H1 (cell line): ENCODE results near the gene PYY. TPM values are rescaled to one million over a fixed set of nuclear protein-coding genes. Genes with fewer than 3 reads are reported as not detected.

Source experiments
- CTCF ChIA-PET: fragments of 300-600 bp; sonication (Branson Sonifier 250); formaldehyde crosslinking; loops from one replicate; lab custom pipeline; 2021; ENCODE audit not compliant: partially characterized antibody; lab: Charles Lee
- POLR2A ChIA-PET: fragments of 300-600 bp; sonication (Branson Sonifier 250); formaldehyde crosslinking; loops from one replicate; lab custom pipeline; 2021; ENCODE audit warnings: inconsistent platforms; ENCODE audit not compliant: partially characterized antibody; lab: Charles Lee
- DNase-seq, 2 experiments: peaks; one replicate each; pipeline versions ENCODE4 v3.0.0 to v3.0.0-alpha.2; 2010 to 2022; ENCODE audit warnings: low spot score in 2 of 2, low read depth in 1 of 2, mixed read lengths in 1 of 2
- FAIRE-seq: peaks from 2 replicates; lab custom pipeline; 2011; peaks lifted over from hg19 to GRCh38; lab: Jason Lieb, UNC
- H2AFZ ChIP-seq: 2 replicates; pipeline ENCODE4 v1.8.1; 2012; ENCODE audit warnings: low read length, inconsistent platforms
- H2AK5ac ChIP-seq: 2 replicates; pipeline ENCODE4 v1.6.1; 2013; ENCODE audit warnings: low read depth, low read length
- H2BK120ac ChIP-seq: replicated peaks from 2 replicates; pipeline ENCODE3; 2013; ENCODE audit warnings: low read depth, low read length, inconsistent platforms
- H2BK12ac ChIP-seq: 2 replicates; pipeline ENCODE4 v1.6.1; 2013; ENCODE audit warnings: low read depth, low read length
- H2BK15ac ChIP-seq: 2 replicates; pipeline ENCODE4 v1.6.1; 2013; ENCODE audit warnings: low read length
- H2BK20ac ChIP-seq: 2 replicates; pipeline ENCODE4 v1.6.1; 2013; ENCODE audit warnings: low read length
- H2BK5ac ChIP-seq: 2 replicates; pipeline ENCODE4 v1.6.1; 2013; ENCODE audit warnings: low read depth, low read length
- H3K14ac ChIP-seq: 2 replicates; pipeline ENCODE4 v1.6.1; 2013; ENCODE audit warnings: inconsistent platforms; ENCODE audit not compliant: insufficient read length
- H3K18ac ChIP-seq: 2 replicates; pipeline ENCODE4 v1.6.1; 2013; ENCODE audit warnings: low read length; ENCODE audit errors: extremely low read depth
- H3K23ac ChIP-seq: 2 replicates; pipeline ENCODE4 v1.6.1; 2013; ENCODE audit warnings: inconsistent platforms; ENCODE audit not compliant: insufficient read length
- H3K23me2 ChIP-seq: 2 replicates; pipeline ENCODE4 v1.6.1; 2013; ENCODE audit warnings: low read depth, low read length
- H3K27ac ChIP-seq: 2 replicates; pipeline ENCODE4 v1.6.1; 2011; ENCODE audit warnings: low read depth, low read length, inconsistent platforms
- H3K27me3 ChIP-seq, 4 experiments: replicated peaks in 1 of 4; 1 replicate in 1 of 4; 2 replicates in 3 of 4; pipeline versions ENCODE4 v1.6.1 to v1.8.1; 2011 to 2013; ENCODE audit warnings: low read length in 3 of 4, mild to moderate bottlenecking in 3 of 4, inconsistent platforms in 2 of 4, mixed read lengths in 2 of 4, moderate library complexity in 1 of 4; ENCODE audit not compliant: control insufficient read depth in 3 of 4, insufficient read depth in 3 of 4; ENCODE audit errors: extremely low read depth in 1 of 4
- H3K36me3 ChIP-seq, 4 experiments: 2 replicates each; pipeline versions ENCODE4 v1.6.1 to v1.8.1; 2011 to 2013; ENCODE audit warnings: mild to moderate bottlenecking in 4 of 4, low read length in 3 of 4, moderate library complexity in 2 of 4, control low read depth in 1 of 4, inconsistent platforms in 1 of 4; ENCODE audit not compliant: insufficient read depth in 4 of 4, control insufficient read depth in 2 of 4
- H3K4ac ChIP-seq: replicated peaks from 2 replicates; pipeline ENCODE3; 2013; ENCODE audit warnings: low read length, low read depth, mixed read lengths, inconsistent platforms; ENCODE audit not compliant: insufficient read length
- H3K4me1 ChIP-seq, 4 experiments: replicated peaks in 1 of 4; 1 replicate in 1 of 4; 2 replicates in 3 of 4; pipeline versions ENCODE4 v1.6.1 to v1.8.1; 2011 to 2013; ENCODE audit warnings: low read length in 3 of 4, inconsistent platforms in 2 of 4, mixed read lengths in 1 of 4; ENCODE audit not compliant: insufficient read depth in 4 of 4, control insufficient read depth in 3 of 4
- H3K4me2 ChIP-seq, 2 experiments: 2 replicates each; pipeline versions ENCODE4 v1.6.1 to v1.8.1; 2011 to 2013; ENCODE audit warnings: low read depth in 2 of 2, low read length in 2 of 2, control low read depth in 1 of 2, inconsistent platforms in 1 of 2, mild to moderate bottlenecking in 1 of 2; ENCODE audit not compliant: insufficient read depth in 1 of 2
- H3K4me3 ChIP-seq, 4 experiments: fragments of 200-600, 300-600 bp in 1 of 4; sonication (generic), shearing (Covaris generic), sonication (Bioruptor Twin) in 1 of 4; 2 replicates each; pipeline versions ENCODE4 v1.5.1 to v1.8.1; 2011 to 2016; ENCODE audit warnings: low read length in 4 of 4, low read depth in 3 of 4, control low read depth in 2 of 4, inconsistent platforms in 2 of 4, mild to moderate bottlenecking in 2 of 4, mixed read lengths in 1 of 4, moderate library complexity in 1 of 4; ENCODE audit not compliant: insufficient read depth in 2 of 4; ENCODE audit errors: extremely low read depth in 1 of 4
- H3K56ac ChIP-seq: replicated peaks from 2 replicates; pipeline ENCODE3; 2013; ENCODE audit warnings: low read depth, mild to moderate bottlenecking, mixed read lengths, low read length, inconsistent platforms; ENCODE audit not compliant: insufficient read length
- H3K79me1 ChIP-seq: 2 replicates; pipeline ENCODE4 v1.6.1; 2013; ENCODE audit warnings: low read depth, low read length, control low read depth
- H3K79me2 ChIP-seq, 2 experiments: 2 replicates each; pipeline versions ENCODE4 v1.6.1 to v1.8.1; 2012 to 2013; ENCODE audit warnings: low read length in 2 of 2, mild to moderate bottlenecking in 2 of 2, inconsistent platforms in 1 of 2; ENCODE audit not compliant: insufficient read depth in 2 of 2, control insufficient read depth in 1 of 2
- H3K9ac ChIP-seq, 4 experiments: replicated peaks in 1 of 4; 1 replicate in 1 of 4; 2 replicates in 3 of 4; pipeline versions ENCODE4 v1.6.1 to v1.8.1; 2011 to 2013; ENCODE audit warnings: low read depth in 3 of 4, low read length in 3 of 4, control low read depth in 2 of 4, mild to moderate bottlenecking in 2 of 4, moderate library complexity in 2 of 4, inconsistent platforms in 1 of 4; ENCODE audit errors: extremely low read depth in 1 of 4
- H3K9me3 ChIP-seq, 2 experiments: 2 replicates each; pipeline versions ENCODE4 v1.6.1 to v1.8.1; 2012 to 2013; ENCODE audit warnings: mild to moderate bottlenecking in 2 of 2, moderate library complexity in 2 of 2, control low read depth in 1 of 2, inconsistent platforms in 1 of 2, low read depth in 1 of 2, low read length in 1 of 2, mixed read lengths in 1 of 2; ENCODE audit not compliant: insufficient read depth in 2 of 2
- H4K20me1 ChIP-seq, 2 experiments: replicated peaks in 1 of 2; 2 replicates each; pipeline versions ENCODE3 to v1.8.1; 2011 to 2013; ENCODE audit warnings: inconsistent platforms in 2 of 2, low read length in 2 of 2, mild to moderate bottlenecking in 1 of 2; ENCODE audit not compliant: insufficient read depth in 2 of 2, control insufficient read depth in 1 of 2
- H4K5ac ChIP-seq: 2 replicates; pipeline ENCODE4 v1.6.1; 2013; ENCODE audit warnings: low read length, low read depth, mixed read lengths, inconsistent platforms; ENCODE audit not compliant: insufficient read length
- H4K8ac ChIP-seq: 2 replicates; pipeline ENCODE4 v1.8.0; 2013; ENCODE audit warnings: mild to moderate bottlenecking, moderate library complexity, low read length, inconsistent platforms; ENCODE audit not compliant: insufficient read depth; ENCODE audit errors: extremely low read depth
- H4K91ac ChIP-seq: replicated peaks from 2 replicates; pipeline ENCODE3; 2013; ENCODE audit warnings: low read length, mixed read lengths, inconsistent platforms; ENCODE audit not compliant: insufficient read length
- BACH1 ChIP-seq: IDR thresholded peaks from 2 replicates; pipeline ENCODE4 v1.6.1; 2012; ENCODE audit warnings: low read length, improper control_type of control experiment
- EZH2 ChIP-seq: fragments of 200-600 bp; sonication (generic); IDR thresholded peaks from 2 replicates; pipeline ENCODE4 v1.7.1; 2012; ENCODE audit warnings: low read depth, mild to moderate bottlenecking, moderate library complexity, low read length, inconsistent platforms; ENCODE audit not compliant: severe bottlenecking
- GABPA ChIP-seq: IDR thresholded peaks from 2 replicates; pipeline ENCODE4 v1.6.1; 2011; ENCODE audit warnings: mild to moderate bottlenecking, low read length, moderate library complexity, borderline replicate concordance; ENCODE audit not compliant: insufficient read depth
- KDM4A ChIP-seq: IDR thresholded peaks from one replicate; pipeline ENCODE4 v1.7.1; 2012; ENCODE audit warnings: low read depth, mild to moderate bottlenecking, moderate library complexity, low read length, inconsistent platforms; ENCODE audit not compliant: severe bottlenecking
- POLR2A ChIP-seq, 2 experiments: IDR thresholded peaks; 1 replicate in 1 of 2; 2 replicates in 1 of 2; pipeline ENCODE4 v1.6.1; 2011; ENCODE audit warnings: low read depth in 2 of 2, low read length in 2 of 2, mild to moderate bottlenecking in 2 of 2; ENCODE audit errors: control extremely low read depth in 1 of 2
- POLR2AphosphoS5 ChIP-seq: IDR thresholded peaks from 2 replicates; pipeline ENCODE4 v1.6.1; 2011; ENCODE audit warnings: low read depth, low read length
- RFX5 ChIP-seq: IDR thresholded peaks from 2 replicates; pipeline ENCODE4 v1.6.1; 2011; ENCODE audit warnings: low read depth, low read length, improper control_type of control experiment, borderline replicate concordance
- SRF ChIP-seq: IDR thresholded peaks from 2 replicates; pipeline ENCODE4 v1.6.1; 2011; ENCODE audit warnings: mild to moderate bottlenecking, low read depth, low read length, moderate library complexity
- SUZ12 ChIP-seq: fragments of 200-600 bp; sonication (generic); IDR thresholded peaks from 2 replicates; pipeline ENCODE4 v1.6.1; 2012; ENCODE audit warnings: mild to moderate bottlenecking, inconsistent platforms, low read length, moderate library complexity, mixed read lengths
- TAF7 ChIP-seq: optimal IDR thresholded peaks from 2 replicates; pipeline ENCODE3; 2011; ENCODE audit warnings: low read depth, mild to moderate bottlenecking, inconsistent platforms, low read length, moderate library complexity, borderline replicate concordance
- WGBS, 2 experiments: shearing (Covaris generic) in 1 of 2; methylation state at CpG; one replicate each; pipeline versions ENCODE4 v1.1.6 to v1.1.7; 2013 to 2015; ENCODE audit warnings: low lambda C conversion rate in 2 of 2, mixed read lengths in 2 of 2, inconsistent platforms in 1 of 2, low coverage in 1 of 2, missing lambda C conversion rate in 1 of 2; ENCODE audit not compliant: insufficient replicate concordance in 2 of 2, insufficient coverage in 1 of 2, insufficient read length in 1 of 2; ENCODE audit errors: extremely low coverage in 1 of 2, missing lambda C conversion rate in 1 of 2; 5-methylcytosine and 5-hydroxymethylcytosine counted together
- polyA plus RNA-seq, 7 experiments: library from polyadenylated mRNA; depleted of rRNA in 3 of 7; stranded (reverse) in 5 of 7; unstranded in 2 of 7; fragments of >200 nt in 5 of 7; fragments of 200-250 nt in 2 of 7; gene quantifications; 1 replicate in 5 of 7; 2 replicates in 1 of 7; 4 replicates in 1 of 7; pipeline versions ENCODE4 v1.2.1 to v1.2.3, GENCODE V29; 2011 to 2013; ENCODE audit warnings: missing spikeins in 2 of 7, mixed read lengths in 2 of 7
- total RNA-seq: library from RNA; stranded (reverse); fragmentation: NEBNext Ultra II Directional; extraction: Animal tissue kit (Norgen Biotek cat#: 25700); gene quantifications from 2 replicates; pipeline ENCODE4 v1.2.1, GENCODE V29; 2021

The PYY gene
- total and polyA plus RNA-seq, 2 of the 8 experiments (the other 6 are each of a cell fraction or from before 2014, with no cell fraction given), result 0.93 to 3.4 TPM

DNA sequence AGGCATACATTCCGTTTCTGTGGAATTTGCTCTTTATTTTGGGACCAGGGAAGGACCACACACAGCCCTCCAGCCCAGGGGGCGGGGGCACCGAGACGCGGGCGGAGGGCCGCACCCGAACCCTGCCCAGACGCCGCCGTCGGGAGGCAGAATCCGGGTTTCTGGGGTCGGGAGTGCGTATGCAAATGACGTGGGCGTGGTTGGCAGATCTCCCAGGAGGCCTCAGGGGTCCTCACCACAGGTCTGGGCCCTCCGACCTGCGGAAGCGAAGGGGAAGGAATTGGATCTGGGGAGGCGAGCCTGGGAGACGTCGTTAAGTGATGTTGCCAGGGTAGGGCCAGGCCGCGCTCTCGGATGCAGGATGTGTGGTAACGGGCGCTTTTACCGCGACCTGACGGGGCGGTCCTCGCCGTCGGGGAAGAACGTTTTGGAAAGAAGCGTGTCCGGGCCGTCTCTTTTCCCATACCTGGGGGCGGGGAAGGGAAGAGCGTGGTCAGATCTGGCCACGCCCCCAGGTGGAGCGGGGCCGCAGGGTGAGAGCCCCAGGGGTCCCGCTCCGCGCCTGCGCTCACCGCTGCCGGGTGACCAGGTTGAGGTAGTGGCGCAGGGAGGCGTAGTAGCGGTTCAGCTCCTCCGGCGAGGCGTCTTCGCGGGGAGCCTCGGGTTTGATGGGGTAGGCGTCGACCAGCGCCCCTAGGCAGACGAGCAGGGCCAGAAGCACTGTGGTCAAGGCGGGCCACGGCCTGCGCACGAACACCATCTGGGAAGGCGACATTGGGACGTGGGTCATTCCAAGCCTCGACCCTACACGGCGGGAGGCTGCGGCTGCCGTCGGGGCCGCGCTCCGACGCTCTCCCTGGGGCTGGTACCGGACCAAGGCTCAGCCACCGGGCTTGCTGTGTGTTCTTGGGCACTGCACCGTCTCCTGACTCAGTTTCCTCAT, 745 bp downstream of the PYY start:
- ChIA-PET CTCF (interaction anchor here (0.8 to 10.5 kb wide), 14 partner anchors 9 to 111 kb away, joined by 3 to 106 read pairs (median 5); partner anchors contain the start of gene PPY), POLR2A (interaction anchor here (0.7 to 1.7 kb wide), 5 partner anchors 10 to 56 kb away, joined by 3 to 10 read pairs (median 5); partner anchors contain the start of gene PPY)
- H3K79me1 ChIP-seq, result no peaks in the 10 kb centered on the region
- peak overlapping the region; percentile 99 for H4K91ac ChIP-seq
- peak overlapping the region; percentile 85 for H2AFZ ChIP-seq
- H3K9me3 ChIP-seq, result no peaks in the 10 kb centered on the region
- peak overlapping the region in 3 of 4 experiments; percentile 62 to 74 (median 69); a peak in 6 of 7 replicates for H3K9ac ChIP-seq
- peaks cover 5 to 15% (median 12%) of the 10 kb centered on the region in 4 experiments for H3K4me1 ChIP-seq
- H2BK12ac ChIP-seq, result peak overlapping the region; percentile 98
- peak overlapping the region; percentile 77 for H2BK120ac ChIP-seq
- H2BK5ac ChIP-seq, result peak overlapping the region; percentile 95; the same call in 1 of the 2 replicates
- peak overlapping the region; percentile 95 for H3K56ac ChIP-seq
- H4K5ac ChIP-seq, result peak overlapping the region; percentile 94
- H3K4ac ChIP-seq, result peak overlapping the region; percentile 76
- H3K18ac ChIP-seq, result peak overlapping the region; percentile 92
- H2BK20ac ChIP-seq, result peak overlapping the region; percentile 80; the same call in 1 of the 2 replicates
- H4K8ac ChIP-seq, result peak overlapping the region; percentile 83
- peak; percentile 66 to 93 for DNase-seq
- peak overlapping the region; percentile 61 to 73 (median 70) for H3K4me3 ChIP-seq
- no peaks in the 10 kb centered on the region for H3K79me2 ChIP-seq
- no peak overlapping the region for H3K23ac ChIP-seq
- peaks cover 2 to 25% (median 18%) of the 10 kb centered on the region in 4 experiments; a peak in 6 of 7 replicates for H3K27me3 ChIP-seq
- H3K23me2 ChIP-seq, result peaks cover 16% of the 10 kb centered on the region
- WGBS, 2 experiments, result 7% methylated on average over 64 of the region's 82 CpGs; no CpG with 5 or more reads in 1 of the 2 experiments
- peak overlapping the region; percentile 87 for H3K14ac ChIP-seq
- H2AK5ac ChIP-seq, result peak overlapping the region; percentile 43; the same call in 1 of the 2 replicates
- peak; percentile 19 for FAIRE-seq
- H3K4me2 ChIP-seq, result peak overlapping the region; percentile 86 to 90
- H4K20me1 ChIP-seq, result no peaks in the 10 kb centered on the region
- H2BK15ac ChIP-seq, result peak overlapping the region; percentile 100
- peak overlapping the region; percentile 80 for H3K27ac ChIP-seq
- no peaks in the 10 kb centered on the region for H3K36me3 ChIP-seq
- TF ChIP-seq RFX5, result no peak
- peak; percentile 33; the same call in 1 of the 2 replicates for TF ChIP-seq SUZ12
- peak; percentile 45 for TF ChIP-seq TAF7
- TF ChIP-seq GABPA, result no peak
- TF ChIP-seq EZH2, result no peak
- peak; percentile 67 for TF ChIP-seq POLR2AphosphoS5
- peak in 1 of 2 experiments; percentile 75; a peak in 2 of 3 replicates for TF ChIP-seq POLR2A (IDR thresholded peaks at IDR 0.05; ENCODE audit: control extremely low read depth in 1 of 2, low read depth in 2 of 2, low read length in 2 of 2)
- no peak for TF ChIP-seq SRF
- TF ChIP-seq KDM4A, result peak; percentile 86
- TF ChIP-seq BACH1, result no peak
